Measurements from ENCODE around the gene CNTN2.

GRCh38 chr1:204996981-204997380, 46.0 kb upstream of the CNTN2 start:
- TF ChIP-seq, protein P1, sequence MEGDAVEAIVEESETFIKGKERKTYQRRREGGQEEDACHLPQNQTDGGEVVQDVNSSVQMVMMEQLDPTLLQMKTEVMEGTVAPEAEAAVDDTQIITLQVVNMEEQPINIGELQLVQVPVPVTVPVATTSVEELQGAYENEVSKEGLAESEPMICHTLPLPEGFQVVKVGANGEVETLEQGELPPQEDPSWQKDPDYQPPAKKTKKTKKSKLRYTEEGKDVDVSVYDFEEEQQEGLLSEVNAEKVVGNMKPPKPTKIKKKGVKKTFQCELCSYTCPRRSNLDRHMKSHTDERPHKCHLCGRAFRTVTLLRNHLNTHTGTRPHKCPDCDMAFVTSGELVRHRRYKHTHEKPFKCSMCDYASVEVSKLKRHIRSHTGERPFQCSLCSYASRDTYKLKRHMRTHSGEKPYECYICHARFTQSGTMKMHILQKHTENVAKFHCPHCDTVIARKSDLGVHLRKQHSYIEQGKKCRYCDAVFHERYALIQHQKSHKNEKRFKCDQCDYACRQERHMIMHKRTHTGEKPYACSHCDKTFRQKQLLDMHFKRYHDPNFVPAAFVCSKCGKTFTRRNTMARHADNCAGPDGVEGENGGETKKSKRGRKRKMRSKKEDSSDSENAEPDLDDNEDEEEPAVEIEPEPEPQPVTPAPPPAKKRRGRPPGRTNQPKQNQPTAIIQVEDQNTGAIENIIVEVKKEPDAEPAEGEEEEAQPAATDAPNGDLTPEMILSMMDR (IDR thresholded peaks at IDR 0.05) = no peak
- no peak for TF ChIP-seq POLR2A (IDR thresholded peaks at IDR 0.05)

Measured in ovary (tissue), 3 donors.